ENCODE data around the gene FAT1. TPM values are rescaled to one million over a fixed set of nuclear protein-coding genes. Genes with fewer than 3 reads are reported as not detected.

The FAT1 gene
- polyA plus RNA-seq, 1 donor from 2014 or later = 19.8 TPM

DNA sequence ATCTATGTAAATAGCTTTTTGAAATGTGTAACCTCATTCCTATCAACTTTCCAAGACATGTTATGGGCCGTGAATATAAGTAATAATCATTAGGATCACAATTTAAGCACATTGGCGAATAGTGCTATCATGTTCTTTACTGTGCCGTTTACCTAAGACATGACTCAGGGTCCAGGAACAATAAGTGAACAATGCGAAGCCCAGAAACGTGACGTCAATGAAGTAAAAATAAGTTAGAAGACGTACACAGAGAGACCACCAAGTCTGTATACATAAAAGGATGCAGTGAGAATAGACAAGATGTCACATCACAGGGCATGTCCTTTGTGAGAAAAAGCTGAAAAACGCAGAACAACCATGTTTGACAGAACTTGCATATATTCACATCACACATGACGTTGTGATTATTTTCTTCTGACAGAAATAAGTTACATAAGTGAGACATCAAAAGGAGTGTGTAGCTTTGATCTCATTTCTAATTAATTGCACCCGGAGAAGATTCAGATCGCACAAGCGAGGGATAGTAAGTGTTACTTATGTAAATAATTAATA is 49.4 kb upstream of the FAT1 start:
- Histone ChIP-seq H3K9me3 (ENCODE audit: low read length) (no peaks in the 10 kb centered on the region), H3K79me2 (replicated peaks; ENCODE audit: insufficient read depth, low read length) (no peaks in the 10 kb centered on the region), H3K4me3 (ENCODE audit: low read length) (no peak overlapping the region), H3F3A (ENCODE audit: insufficient read depth, low read length, poor library complexity, severe bottlenecking) (no peaks in the 10 kb centered on the region), H3K9me2 (ENCODE audit: insufficient read depth, low read length) (no peaks in the 10 kb centered on the region), H3K36me3 (ENCODE audit: insufficient read depth, low read length) (no peaks in the 10 kb centered on the region), H3K27me3 (ENCODE audit: insufficient read depth, low read depth, low read length) (no peaks in the 10 kb centered on the region), H2AFZ (ENCODE audit: low read depth, low read length) (no peak overlapping the region), H3K9ac (ENCODE audit: low read length) (no peak overlapping the region), H3K27ac (ENCODE audit: low read length) (no peak overlapping the region), H4K20me1 (ENCODE audit: insufficient read depth) (no peaks in the 10 kb centered on the region), H3K4me2 (ENCODE audit: low read length) (no peak overlapping the region)
- TF ChIP-seq RAD21 (conservative IDR thresholded peaks at IDR 0.05) (no peak), POLR2AphosphoS5 (IDR thresholded peaks at IDR 0.05) (peak; percentile 23), EP300 (conservative IDR thresholded peaks at IDR 0.05; ENCODE audit: poor library complexity, severe bottlenecking) (peak; percentile 72), MXI1 (conservative IDR thresholded peaks at IDR 0.05; ENCODE audit: poor library complexity, severe bottlenecking) (no peak), REST (IDR thresholded peaks at IDR 0.05; ENCODE audit: borderline replicate concordance) (no peak), CTCF (IDR thresholded peaks at IDR 0.05; ENCODE audit: poor library complexity, severe bottlenecking) (no peak), TAF1 (IDR thresholded peaks at IDR 0.05; ENCODE audit: low read depth) (no peak), SMC3 (conservative IDR thresholded peaks at IDR 0.05; ENCODE audit: poor library complexity) (no peak)

DNA sequence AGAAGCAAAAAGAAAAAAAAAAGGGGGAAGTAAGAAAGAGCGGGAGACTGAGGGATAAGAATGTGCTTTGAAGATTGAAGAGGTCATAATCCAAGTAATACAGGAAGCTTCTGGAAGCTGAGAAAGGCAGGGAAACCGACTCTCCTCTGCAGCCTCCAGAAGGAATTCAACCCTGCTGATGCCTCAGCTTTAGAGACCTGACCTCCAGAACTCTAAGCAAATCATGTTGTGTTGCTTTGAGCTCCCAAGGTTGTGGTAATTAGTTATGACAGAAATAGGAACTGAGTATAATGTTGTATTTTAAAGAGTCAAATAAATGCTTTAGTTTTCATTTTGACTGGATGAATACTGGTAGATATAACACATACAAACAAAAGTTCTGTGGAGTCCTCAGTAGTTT is 48.0 kb upstream of the FAT1 start:
- H3K4me3 ChIP-seq (ENCODE audit: low read length) = no peak overlapping the region
- H3K4me2 ChIP-seq (ENCODE audit: low read length) = no peak overlapping the region
- no peaks in the 10 kb centered on the region for H3F3A ChIP-seq (ENCODE audit: insufficient read depth, low read length, poor library complexity, severe bottlenecking)
- TF ChIP-seq EZH2 (IDR thresholded peaks at IDR 0.05; ENCODE audit: borderline replicate concordance, insufficient read depth, low read length, poor library complexity, severe bottlenecking) (no peak), POLR2AphosphoS5 (IDR thresholded peaks at IDR 0.05) (no peak), RAD21 (conservative IDR thresholded peaks at IDR 0.05) (no peak), MXI1 (conservative IDR thresholded peaks at IDR 0.05; ENCODE audit: poor library complexity, severe bottlenecking) (no peak)
- no peak overlapping the region for H3K27ac ChIP-seq (ENCODE audit: low read length)
- no peaks in the 10 kb centered on the region for H4K20me1 ChIP-seq (ENCODE audit: insufficient read depth)
- no peaks in the 10 kb centered on the region for H3K36me3 ChIP-seq (ENCODE audit: insufficient read depth, low read length)
- H3K9me2 ChIP-seq (ENCODE audit: insufficient read depth, low read length) = no peaks in the 10 kb centered on the region
- no peaks in the 10 kb centered on the region for H3K27me3 ChIP-seq (ENCODE audit: insufficient read depth, low read depth, low read length)
- no peaks in the 10 kb centered on the region for H3K79me2 ChIP-seq (replicated peaks; ENCODE audit: insufficient read depth, low read length)
- no peak overlapping the region for H2AFZ ChIP-seq (ENCODE audit: low read depth, low read length)
- no peak overlapping the region for H3K9ac ChIP-seq (ENCODE audit: low read length)
- H3K9me3 ChIP-seq (ENCODE audit: low read length) = no peaks in the 10 kb centered on the region

All from neural cell (in vitro differentiated cells).